ENCODE data around the gene URAD. TPM values are rescaled to one million over a fixed set of nuclear protein-coding genes. Genes with fewer than 3 reads are reported as not detected.
"Not testable (repeated sequence)": the region's sequence is repeated elsewhere in the genome, so short reads cannot be mapped to it uniquely, and the experiment has no call there.

The URAD gene
- 100 to 1,000 TPM; 124 to 265 (median 168) TPM for total RNA-seq

GRCh38 chr13:27988520-27988919 lies at the start of gene URAD:
Gene URAD (minus strand): TSS chr13:27988693. CDS start chr13:27988637, 56 bp downstream.
- no peaks in the 10 kb centered on the region for H3K36me3 ChIP-seq
- TF ChIP-seq EP300 (IDR thresholded peaks at IDR 0.05; ENCODE audit: low read depth), result no peak
- TF ChIP-seq POLR2A (IDR thresholded peaks at IDR 0.05), result no peak
- no peak for TF ChIP-seq POLR2AphosphoS5 (IDR thresholded peaks at IDR 0.05)
- TF ChIP-seq CTCF (IDR thresholded peaks at IDR 0.05), result no peak
- intact Hi-C loops (cut with DNase I; ENCODE audit: low total_unique reads) (loop anchor here (10.0 kb wide), 1 partner anchor 1044 kb away; no protein-coding TSS in a partner anchor), in situ Hi-C loops (cut with MboI; ENCODE audit: low pct_ligation_motif_present in 1 of 4, low pct_unique_long_range_greater_than_20kb in 1 of 4, low sequenced_read_pairs in 3 of 4) (loop anchor here (10.0 to 25.0 kb wide), 6 partner anchors 154 to 1044 kb away; no protein-coding TSS in a partner anchor)
- peaks cover 0 to 8% (median 0%) of the 10 kb centered on the region in 4 donors for H3K4me1 ChIP-seq
- no peak within 1 kb of the TSS for H3K4me3 ChIP-seq
- no peak within 1 kb of the TSS for H3K27ac ChIP-seq
- WGBS, 2 donors (ENCODE audit: low coverage in 1 of 2), result 85 to 90% methylated on average over 2 to 11 of the region's 11 CpGs
- no peak for DNase-seq
- H3K9me3 ChIP-seq, result no peaks in the 10 kb centered on the region
- peaks cover 10% of the 10 kb centered on the region for H3K27me3 ChIP-seq

DNA sequence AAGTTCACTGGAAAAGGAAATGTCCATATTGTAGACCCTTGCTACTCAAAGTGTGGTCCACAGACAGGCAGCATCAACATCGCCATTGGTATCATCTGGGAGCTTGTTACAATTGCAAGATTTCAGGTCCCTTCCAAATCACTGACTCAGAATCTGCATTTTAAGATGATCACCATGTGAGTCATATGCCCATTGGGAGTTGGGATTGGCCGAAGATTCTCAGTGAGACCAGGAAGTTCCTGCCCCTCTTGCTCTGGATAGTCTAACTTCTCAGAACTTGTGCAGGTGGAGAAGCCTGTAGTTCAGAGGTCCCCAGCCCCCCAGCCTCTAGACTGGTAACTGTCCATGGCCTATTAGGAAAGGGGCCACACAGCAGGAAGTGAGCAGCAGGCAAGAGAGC lies 48.9 kb upstream of the URAD start:
- Histone ChIP-seq H3K4me3 (no peak overlapping the region), H3K27me3 (no peaks in the 10 kb centered on the region), H3K27ac (no peak overlapping the region), H3K9me3 (no peaks in the 10 kb centered on the region), H3K36me3 (no peaks in the 10 kb centered on the region), H3K4me1 (no peaks in the 10 kb centered on the region)
- in situ Hi-C loops (cut with MboI; ENCODE audit: low pct_ligation_motif_present in 1 of 4, low pct_unique_long_range_greater_than_20kb in 1 of 4, low sequenced_read_pairs in 3 of 4) (no loop called here), intact Hi-C loops (cut with DNase I; ENCODE audit: low total_unique reads) (no loop called here)
- no peak for DNase-seq
- 82% methylated on average over 2 of the region's 2 CpGs; no CpG with 5 or more reads in 1 of the 2 donors for WGBS, 2 donors (ENCODE audit: low coverage in 1 of 2)
- TF ChIP-seq POLR2AphosphoS5 (IDR thresholded peaks at IDR 0.05) (no peak), CTCF (IDR thresholded peaks at IDR 0.05) (no peak), POLR2A (IDR thresholded peaks at IDR 0.05) (no peak), EP300 (IDR thresholded peaks at IDR 0.05; ENCODE audit: low read depth) (no peak)

DNA sequence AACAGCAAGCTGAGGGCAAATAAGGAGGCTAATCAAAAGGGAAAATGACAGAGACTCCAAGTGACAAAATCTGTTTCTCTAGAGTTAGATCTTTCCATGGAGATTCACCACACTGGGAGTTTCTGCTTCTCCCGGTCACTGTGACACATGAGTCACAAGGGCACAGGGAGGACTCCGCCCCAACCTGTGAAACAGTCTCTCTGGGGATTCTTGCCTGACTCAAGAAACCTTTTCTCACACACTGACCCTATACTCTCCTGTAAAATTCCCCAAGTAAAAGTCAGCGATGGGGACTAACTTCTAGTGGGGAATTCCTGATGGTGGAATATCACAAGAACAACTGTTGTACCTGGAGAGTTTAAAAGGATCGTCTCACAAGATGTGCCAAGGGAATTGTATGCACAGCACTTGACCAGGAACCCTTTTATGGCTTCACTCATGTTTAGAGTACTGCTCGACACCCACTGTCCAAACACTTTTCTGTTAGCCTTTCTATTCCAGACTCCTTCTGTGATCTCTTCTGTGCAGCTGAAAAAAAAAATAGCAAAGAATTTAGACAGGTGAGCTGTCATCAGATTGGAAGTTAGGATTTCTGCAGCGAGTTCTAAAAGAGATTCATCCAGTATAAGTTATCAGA lies 46.8 kb upstream of the URAD start:
- no peak overlapping the region for H3K4me3 ChIP-seq
- no peaks in the 10 kb centered on the region for H3K4me1 ChIP-seq
- peak overlapping the region in 1 of 4 donors; percentile 16 for H3K27ac ChIP-seq
- H3K27me3 ChIP-seq, result no peaks in the 10 kb centered on the region
- TF ChIP-seq EP300 (IDR thresholded peaks at IDR 0.05; ENCODE audit: low read depth) (no peak), POLR2AphosphoS5 (IDR thresholded peaks at IDR 0.05) (no peak), POLR2A (IDR thresholded peaks at IDR 0.05) (no peak), CTCF (IDR thresholded peaks at IDR 0.05) (no peak)
- intact Hi-C loops (cut with DNase I; ENCODE audit: low total_unique reads), result no loop called here
- H3K36me3 ChIP-seq, result no peaks in the 10 kb centered on the region
- H3K9me3 ChIP-seq, result no peaks in the 10 kb centered on the region
- in situ Hi-C loops (cut with MboI; ENCODE audit: low pct_ligation_motif_present in 1 of 4, low pct_unique_long_range_greater_than_20kb in 1 of 4, low sequenced_read_pairs in 3 of 4), result no loop called here
- peak; percentile 22 for DNase-seq
- WGBS, 2 donors (ENCODE audit: low coverage in 1 of 2), result 33 to 40% methylated on average over 4 to 6 of the region's 6 CpGs

DNA sequence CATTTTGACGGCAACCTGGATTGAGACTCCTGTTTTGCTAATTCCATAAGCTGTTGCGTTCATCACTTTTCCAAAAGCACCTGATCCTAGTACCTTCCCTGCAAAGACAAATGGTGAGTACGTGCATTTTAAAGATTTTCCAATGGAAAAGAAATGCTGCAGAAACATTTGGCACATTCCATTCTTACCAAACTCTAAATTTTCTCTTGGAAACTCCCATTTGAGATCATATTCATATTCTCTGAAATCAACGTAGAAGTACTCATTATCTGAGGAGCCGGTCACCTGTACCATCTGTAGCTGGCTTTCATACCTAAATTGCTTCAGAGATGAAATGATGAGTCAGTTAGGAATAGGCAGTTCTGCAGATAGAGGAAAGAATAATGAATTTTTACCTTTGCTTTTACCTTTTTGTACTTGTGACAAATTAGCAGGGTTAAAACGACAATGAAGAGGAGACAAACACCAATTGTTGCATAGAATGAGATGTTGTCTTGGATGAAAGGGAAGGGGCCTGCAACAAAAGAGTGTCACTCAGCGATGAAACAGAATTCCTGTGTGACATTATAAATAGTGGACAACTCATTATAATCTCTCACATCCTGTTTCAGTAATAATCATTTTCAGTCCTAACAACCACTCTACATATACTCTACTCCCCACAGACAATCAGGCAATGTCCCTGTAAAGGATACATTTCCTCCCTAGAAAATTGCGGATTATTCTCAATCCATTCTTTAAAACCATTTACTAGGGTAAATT lies 45.6 kb upstream of the URAD start:
- Histone ChIP-seq H3K4me1 (no peaks in the 10 kb centered on the region), H3K4me3 (no peak overlapping the region), H3K9me3 (no peaks in the 10 kb centered on the region), H3K27ac (no peak overlapping the region), H3K36me3 (no peaks in the 10 kb centered on the region), H3K27me3 (no peaks in the 10 kb centered on the region)
- TF ChIP-seq POLR2AphosphoS5 (IDR thresholded peaks at IDR 0.05), result no peak
- TF ChIP-seq CTCF (IDR thresholded peaks at IDR 0.05), result no peak
- TF ChIP-seq POLR2A (IDR thresholded peaks at IDR 0.05), result no peak
- no peak for TF ChIP-seq EP300 (IDR thresholded peaks at IDR 0.05; ENCODE audit: low read depth)
- WGBS, 2 donors (ENCODE audit: low coverage in 1 of 2), result 87 to 91% methylated on average over 8 of the region's 8 CpGs
- in situ Hi-C loops (cut with MboI; ENCODE audit: low pct_ligation_motif_present in 1 of 4, low pct_unique_long_range_greater_than_20kb in 1 of 4, low sequenced_read_pairs in 3 of 4), result no loop called here
- intact Hi-C loops (cut with DNase I; ENCODE audit: low total_unique reads), result no loop called here
- DNase-seq, result no peak

GRCh38 chr13:28032438-28032837 lies 43.9 kb upstream of the URAD start:
- intact Hi-C loops (cut with DNase I; ENCODE audit: low total_unique reads); in situ Hi-C loops (cut with MboI; ENCODE audit: low pct_ligation_motif_present in 1 of 4, low pct_unique_long_range_greater_than_20kb in 1 of 4, low sequenced_read_pairs in 3 of 4); H3K9me3 ChIP-seq; H3K4me3 ChIP-seq; H3K4me1 ChIP-seq; H3K27me3 ChIP-seq; H3K36me3 ChIP-seq; DNase-seq; H3K27ac ChIP-seq: not testable (repeated sequence)
- WGBS, 2 donors (ENCODE audit: low coverage in 1 of 2), result 100% methylated on average over 1 of the region's 1 CpG; no CpG with 5 or more reads in 1 of the 2 donors

Measured in transverse colon (tissue), 4 donors.